ENCODE results near the gene CRK. TPM values are rescaled to one million over a fixed set of nuclear protein-coding genes. Genes with fewer than 3 reads are reported as not detected.
A peak's percentile ranks its signal among the peaks of the same experiment; 100 is the strongest.
"Not testable (repeated sequence)": the region's sequence is repeated elsewhere in the genome, so short reads cannot be mapped to it uniquely, and the experiment has no call there.

The CRK gene
- total RNA-seq, 3 donors from 2014 or later (not counting 1 experiment from before 2014, with no cell fraction given) = 15.9 to 19.6 (median 16.7) TPM

DNA sequence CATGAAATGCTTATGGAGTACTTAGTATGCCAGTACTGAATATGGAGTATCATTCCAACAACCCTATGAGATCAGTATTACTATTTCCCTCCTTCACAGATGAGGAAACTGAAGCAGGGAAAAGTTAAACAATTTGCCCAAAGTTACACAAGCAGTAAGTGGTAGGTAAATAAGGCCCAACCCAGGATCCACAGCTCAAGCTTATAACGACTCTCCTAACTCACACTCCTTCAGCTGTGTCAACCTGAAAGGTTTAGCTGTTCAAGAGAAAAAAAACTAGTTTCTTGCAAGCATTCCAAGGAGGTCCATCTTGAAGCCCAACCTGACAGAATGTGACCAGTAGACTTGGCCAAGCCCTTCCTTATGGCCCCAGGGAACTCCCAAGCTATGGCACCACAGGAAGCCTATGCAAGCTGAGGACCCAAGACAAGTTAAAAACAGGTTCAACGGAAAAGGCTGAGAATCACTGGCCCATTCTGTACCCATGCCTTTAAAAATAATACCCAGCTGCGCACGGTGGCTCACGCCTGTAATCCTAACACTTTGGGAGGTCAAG is 6.5 kb downstream of the CRK start:
- intact Hi-C loops (cut with micrococcal nuclease) = no loop called here
- 97% methylated on average over 5 of the region's 5 CpGs for WGBS (ENCODE audit: insufficient coverage)
- Mint-ChIP-seq H3K9me3 (no peaks in the 10 kb centered on the region), H3K4me1 (peaks cover 38 to 60% of the 10 kb centered on the region in 2 donors), H3K27ac (peak overlapping the region in 1 of 2 donors; percentile 68), H3K36me3 (no peaks in the 10 kb centered on the region), H3K4me3 (no peak overlapping the region), H3K27me3 (ENCODE audit: low read depth in 2 of 2) (no peaks in the 10 kb centered on the region)
- Histone ChIP-seq H3K4me1 (ENCODE audit: control insufficient read depth, insufficient read depth, low read length) (peaks cover 25% of the 10 kb centered on the region), H3K27me3 (ENCODE audit: control insufficient read depth, insufficient read depth, low read length) (no peaks in the 10 kb centered on the region), H3K27ac (ENCODE audit: low read length) (no peak overlapping the region), H3K9me3 (ENCODE audit: control insufficient read depth, insufficient read depth, low read length) (no peaks in the 10 kb centered on the region), H3K36me3 (ENCODE audit: control insufficient read depth, insufficient read depth, low read length) (no peaks in the 10 kb centered on the region), H3K4me3 (ENCODE audit: low read length) (no peak overlapping the region)
- ATAC-seq (no peak), DNase-seq (no peak)
- TF ChIP-seq, protein P1, sequence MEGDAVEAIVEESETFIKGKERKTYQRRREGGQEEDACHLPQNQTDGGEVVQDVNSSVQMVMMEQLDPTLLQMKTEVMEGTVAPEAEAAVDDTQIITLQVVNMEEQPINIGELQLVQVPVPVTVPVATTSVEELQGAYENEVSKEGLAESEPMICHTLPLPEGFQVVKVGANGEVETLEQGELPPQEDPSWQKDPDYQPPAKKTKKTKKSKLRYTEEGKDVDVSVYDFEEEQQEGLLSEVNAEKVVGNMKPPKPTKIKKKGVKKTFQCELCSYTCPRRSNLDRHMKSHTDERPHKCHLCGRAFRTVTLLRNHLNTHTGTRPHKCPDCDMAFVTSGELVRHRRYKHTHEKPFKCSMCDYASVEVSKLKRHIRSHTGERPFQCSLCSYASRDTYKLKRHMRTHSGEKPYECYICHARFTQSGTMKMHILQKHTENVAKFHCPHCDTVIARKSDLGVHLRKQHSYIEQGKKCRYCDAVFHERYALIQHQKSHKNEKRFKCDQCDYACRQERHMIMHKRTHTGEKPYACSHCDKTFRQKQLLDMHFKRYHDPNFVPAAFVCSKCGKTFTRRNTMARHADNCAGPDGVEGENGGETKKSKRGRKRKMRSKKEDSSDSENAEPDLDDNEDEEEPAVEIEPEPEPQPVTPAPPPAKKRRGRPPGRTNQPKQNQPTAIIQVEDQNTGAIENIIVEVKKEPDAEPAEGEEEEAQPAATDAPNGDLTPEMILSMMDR (IDR thresholded peaks at IDR 0.05) = no peak

DNA sequence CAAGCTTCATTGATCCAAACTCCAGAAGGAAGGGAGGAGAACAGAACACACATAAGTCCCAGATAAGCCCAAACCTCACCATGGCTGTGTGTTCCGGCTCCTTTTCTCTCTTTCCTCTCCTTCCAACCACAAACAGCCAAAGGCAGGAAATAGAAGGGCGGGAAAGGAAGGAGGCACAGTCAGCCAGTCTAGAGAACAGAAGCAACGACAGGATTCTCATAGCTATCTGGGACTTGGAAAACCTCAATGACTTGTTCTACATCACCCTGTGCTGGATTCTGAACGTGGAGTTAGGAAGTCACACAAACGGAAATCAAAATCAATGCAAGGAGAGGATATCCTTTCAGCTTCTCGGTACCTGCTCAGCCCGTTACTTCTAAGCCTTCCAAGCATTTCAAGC is 9.0 kb downstream of the CRK start:
- H3K9me3 ChIP-seq (ENCODE audit: control insufficient read depth, insufficient read depth, low read length) = no peaks in the 10 kb centered on the region
- Mint-ChIP-seq H3K9me3 (no peaks in the 10 kb centered on the region), H3K36me3 (no peaks in the 10 kb centered on the region), H3K4me3 (no peak overlapping the region), H3K4me1 (peaks cover 25 to 40% of the 10 kb centered on the region in 2 donors), H3K27ac (peak overlapping the region in 1 of 2 donors; percentile 44), H3K27me3 (ENCODE audit: low read depth in 2 of 2) (no peaks in the 10 kb centered on the region)
- no peaks in the 10 kb centered on the region for H3K27me3 ChIP-seq (ENCODE audit: control insufficient read depth, insufficient read depth, low read length)
- TF ChIP-seq, protein P1 (IDR thresholded peaks at IDR 0.05) = no peak
- DNase-seq (no peak), ATAC-seq (no peak)
- H3K4me3 ChIP-seq (ENCODE audit: low read length) = no peak overlapping the region
- 49% methylated on average over 6 of the region's 7 CpGs for WGBS (ENCODE audit: insufficient coverage)
- no peak overlapping the region for H3K27ac ChIP-seq (ENCODE audit: low read length)
- H3K36me3 ChIP-seq (ENCODE audit: control insufficient read depth, insufficient read depth, low read length) = no peaks in the 10 kb centered on the region
- peaks cover 17% of the 10 kb centered on the region for H3K4me1 ChIP-seq (ENCODE audit: control insufficient read depth, insufficient read depth, low read length)
- intact Hi-C loops (cut with micrococcal nuclease) = no loop called here

DNA sequence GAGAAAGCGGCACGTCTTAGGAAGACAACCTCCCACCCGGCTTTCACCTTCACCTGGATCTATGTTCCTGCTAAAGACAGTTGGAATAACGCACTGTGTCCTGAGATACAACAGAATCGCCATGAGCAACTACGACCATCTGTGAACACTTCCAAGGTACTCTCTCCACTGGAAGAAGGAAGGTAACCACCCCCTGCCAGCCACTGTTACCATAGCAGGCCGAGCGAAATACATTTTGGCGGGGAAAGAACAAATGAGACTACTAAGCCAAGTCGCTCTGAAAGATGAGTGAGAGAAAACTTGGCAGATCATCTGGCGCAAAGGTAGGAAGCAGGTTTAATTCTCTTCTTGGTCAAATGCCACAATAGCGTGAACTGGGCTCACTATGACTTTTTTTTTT is 9.8 kb downstream of the CRK start:
- TF ChIP-seq, protein P1 (IDR thresholded peaks at IDR 0.05) = no peak
- H3K9me3 ChIP-seq (ENCODE audit: control insufficient read depth, insufficient read depth, low read length) = no peaks in the 10 kb centered on the region
- intact Hi-C loops (cut with micrococcal nuclease) = no loop called here
- H3K36me3 ChIP-seq (ENCODE audit: control insufficient read depth, insufficient read depth, low read length) = no peaks in the 10 kb centered on the region
- no peak overlapping the region for H3K27ac ChIP-seq (ENCODE audit: low read length)
- DNase-seq = no peak
- H3K27ac Mint-ChIP-seq = peak overlapping the region in 1 of 2 donors; percentile 44
- no peak for ATAC-seq
- WGBS (ENCODE audit: insufficient coverage) = 97% methylated on average over 10 of the region's 12 CpGs
- H3K27me3 Mint-ChIP-seq (ENCODE audit: low read depth in 2 of 2) = no peaks in the 10 kb centered on the region
- peaks cover 25 to 38% of the 10 kb centered on the region in 2 donors for H3K4me1 Mint-ChIP-seq
- H3K4me1 ChIP-seq (ENCODE audit: control insufficient read depth, insufficient read depth, low read length) = peaks cover 17% of the 10 kb centered on the region
- H3K36me3 Mint-ChIP-seq = no peaks in the 10 kb centered on the region
- no peak overlapping the region for H3K4me3 ChIP-seq (ENCODE audit: low read length)
- H3K9me3 Mint-ChIP-seq = no peaks in the 10 kb centered on the region
- no peak overlapping the region for H3K4me3 Mint-ChIP-seq
- no peaks in the 10 kb centered on the region for H3K27me3 ChIP-seq (ENCODE audit: control insufficient read depth, insufficient read depth, low read length)

DNA sequence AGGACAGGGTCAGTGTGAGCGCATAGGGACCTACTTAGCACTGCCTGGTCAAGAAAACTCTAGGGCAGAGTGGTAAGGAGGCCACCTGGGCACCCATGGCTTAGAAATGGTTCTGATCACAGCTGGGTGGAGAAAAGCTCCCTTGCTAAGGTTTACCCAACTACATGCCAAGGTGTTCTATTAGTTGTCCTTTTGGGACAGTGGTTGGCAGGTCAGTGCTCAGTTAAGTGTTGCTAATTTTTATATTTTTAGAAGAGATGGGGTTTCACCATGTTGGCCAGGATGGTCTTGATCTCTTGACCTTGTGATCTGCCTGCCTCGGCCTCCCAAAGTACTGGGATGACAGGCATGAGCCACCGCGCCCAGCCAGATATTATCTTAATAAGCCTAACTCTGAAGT is 10.3 kb downstream of the CRK start:
- WGBS (ENCODE audit: insufficient coverage) = 96% methylated on average over 4 of the region's 4 CpGs
- H3K4me3 Mint-ChIP-seq; ATAC-seq; DNase-seq; H3K27ac ChIP-seq (ENCODE audit: low read length); H3K27me3 ChIP-seq (ENCODE audit: control insufficient read depth, insufficient read depth, low read length); H3K36me3 Mint-ChIP-seq; H3K9me3 ChIP-seq (ENCODE audit: control insufficient read depth, insufficient read depth, low read length); H3K36me3 ChIP-seq (ENCODE audit: control insufficient read depth, insufficient read depth, low read length); intact Hi-C loops (cut with micrococcal nuclease); H3K27me3 Mint-ChIP-seq (ENCODE audit: low read depth in 2 of 2); H3K9me3 Mint-ChIP-seq; H3K4me3 ChIP-seq (ENCODE audit: low read length): not testable (repeated sequence)
- peaks cover 17% of the 10 kb centered on the region for H3K4me1 ChIP-seq (ENCODE audit: control insufficient read depth, insufficient read depth, low read length)
- Mint-ChIP-seq H3K4me1 (peaks cover 25 to 38% of the 10 kb centered on the region in 2 donors), H3K27ac (peak overlapping the region in 1 of 2 donors; percentile 44)

DNA sequence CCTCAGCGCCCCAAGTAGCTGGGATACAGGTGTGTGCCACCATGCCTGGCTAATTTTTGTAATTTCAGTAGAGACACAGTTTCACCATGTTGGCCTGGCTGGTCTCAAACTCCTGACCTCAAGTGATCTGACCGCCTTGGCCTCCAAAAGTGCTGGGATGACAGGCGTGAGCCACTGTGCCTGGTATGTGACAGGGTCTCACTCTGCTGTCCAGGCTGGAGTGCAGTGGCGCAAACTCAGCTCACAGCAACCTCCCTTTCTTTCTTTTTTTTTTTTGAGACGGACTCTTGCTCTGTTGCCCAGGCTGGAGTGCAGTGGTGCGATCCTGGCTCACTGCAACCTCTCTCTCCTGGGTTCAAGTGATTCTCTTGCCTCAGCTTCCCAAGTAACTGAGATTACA is 13.3 kb downstream of the CRK start:
- 98% methylated on average over 6 of the region's 6 CpGs for WGBS (ENCODE audit: insufficient coverage)
- H3K4me1 ChIP-seq (ENCODE audit: control insufficient read depth, insufficient read depth, low read length); H3K27ac ChIP-seq (ENCODE audit: low read length); H3K27me3 Mint-ChIP-seq (ENCODE audit: low read depth in 2 of 2); intact Hi-C loops (cut with micrococcal nuclease); H3K9me3 ChIP-seq (ENCODE audit: control insufficient read depth, insufficient read depth, low read length); ATAC-seq; H3K36me3 ChIP-seq (ENCODE audit: control insufficient read depth, insufficient read depth, low read length); H3K4me3 Mint-ChIP-seq; DNase-seq; H3K4me3 ChIP-seq (ENCODE audit: low read length); H3K27ac Mint-ChIP-seq; H3K36me3 Mint-ChIP-seq; H3K9me3 Mint-ChIP-seq; H3K27me3 ChIP-seq (ENCODE audit: control insufficient read depth, insufficient read depth, low read length): not testable (repeated sequence)
- H3K4me1 Mint-ChIP-seq = peaks cover 20 to 32% of the 10 kb centered on the region in 2 donors
